Colonic mucosa (tissue), 4 donors: Measurements from ENCODE around the gene PUM1. TPM values are rescaled to one million over a fixed set of nuclear protein-coding genes. Genes with fewer than 3 reads are reported as not detected.

Source experiments
- DNase-seq: peaks from one replicate; pipeline ENCODE4 v3.0.0-alpha.2; 2020
- H3K27ac ChIP-seq: fragments of 200-600 bp; one replicate; pipeline ENCODE4 v1.8.0; 2021
- H3K27me3 ChIP-seq: fragments of 200-600 bp; one replicate; pipeline ENCODE4 v1.8.0; 2021
- H3K36me3 ChIP-seq: fragments of 200-600 bp; one replicate; pipeline ENCODE4 v1.8.0; 2021
- H3K4me1 ChIP-seq: fragments of 200-600 bp; one replicate; pipeline ENCODE4 v1.8.0; 2021; ENCODE audit warnings: mild to moderate bottlenecking
- H3K4me3 ChIP-seq: fragments of 200-600 bp; one replicate; pipeline ENCODE4 v1.8.0; 2021
- H3K9ac ChIP-seq, 2 donors: one replicate each; pipeline ENCODE4 v1.7.0; 2013; ENCODE audit warnings: control low read depth in 2 of 2, low read depth in 2 of 2, low read length in 2 of 2
- H3K9me3 ChIP-seq: fragments of 200-600 bp; one replicate; pipeline ENCODE4 v1.8.0; 2021
- CTCF ChIP-seq: fragments of 200-600 bp; IDR thresholded peaks from one replicate; pipeline ENCODE4 v1.8.0; 2022; ENCODE audit warnings: antibody characterized with exemption, mild to moderate bottlenecking
- intact Hi-C: fragments of 100-400 bp; cut with DNase I; formaldehyde crosslinking; loops from one replicate; pipeline ENCODE4 v1.14.1; 2022
- total RNA-seq, 2 donors: library from RNA; stranded (reverse); fragmentation: NEBNext Ultra II Directional in 1 of 2; extraction: Animal tissue kit (Norgen Biotek cat#: 25700) in 1 of 2; gene quantifications; one replicate each; pipeline ENCODE4 v1.2.1, GENCODE V29; 2021
- donor health status: healthy.
- donor health status: DM: no; HTN: no; CAD: no.
- donor health status: DM: no; HTN: no; CAD: no.

PUM1 gene
- total RNA-seq, 2 donors from 2014 or later, result 119 to 124 TPM

- Histone ChIP-seq H3K27ac (no peak overlapping the region), H3K9me3 (no peaks in the 10 kb centered on the region), H3K9ac (no peak overlapping the region), H3K4me3 (no peak overlapping the region), H3K27me3 (no peaks in the 10 kb centered on the region), H3K4me1 (no peaks in the 10 kb centered on the region), H3K36me3 (no peaks in the 10 kb centered on the region)
- intact Hi-C loops, result no loop called here
- no peak for DNase-seq
- no peak for TF ChIP-seq CTCF
These were observed 6.8 kb upstream of the PUM1 start for GRCh38 chr1:31072304-31072746.

- no peaks in the 10 kb centered on the region for H3K27me3 ChIP-seq
- intact Hi-C loops, result no loop called here
- no peak for DNase-seq
- H3K9me3 ChIP-seq, result no peaks in the 10 kb centered on the region
- no peak overlapping the region for H3K27ac ChIP-seq
- no peak overlapping the region for H3K4me3 ChIP-seq
- no peaks in the 10 kb centered on the region for H3K36me3 ChIP-seq
- no peak for TF ChIP-seq CTCF
- no peaks in the 10 kb centered on the region for H3K4me1 ChIP-seq
- H3K9ac ChIP-seq, result no peak overlapping the region
These were observed 3.9 kb upstream of the PUM1 start for GRCh38 chr1:31069392-31069791.

- Histone ChIP-seq H3K36me3 (no peaks in the 10 kb centered on the region), H3K27ac (peak overlapping the region; percentile 82), H3K27me3 (no peaks in the 10 kb centered on the region), H3K4me1 (peaks cover 11% of the 10 kb centered on the region), H3K9ac (peak overlapping the region; percentile 92 to 98), H3K4me3 (peak overlapping the region; percentile 44), H3K9me3 (no peaks in the 10 kb centered on the region)
- DNase-seq, result peak; percentile 49
- no peak for TF ChIP-seq CTCF
- intact Hi-C loops, result no loop called here
These were observed 703 bp downstream of the PUM1 start for GRCh38 chr1:31064718-31065309.

- H3K36me3 ChIP-seq, result no peaks in the 10 kb centered on the region
- H3K27me3 ChIP-seq, result no peaks in the 10 kb centered on the region
- peaks cover 11% of the 10 kb centered on the region for H3K4me1 ChIP-seq
- TF ChIP-seq CTCF, result no peak
- DNase-seq, result no peak
- peak overlapping the region; percentile 82 for H3K27ac ChIP-seq
- intact Hi-C loops, result no loop called here
- H3K4me3 ChIP-seq, result peak overlapping the region; percentile 44
- peak overlapping the region; percentile 92 to 98 for H3K9ac ChIP-seq
- no peaks in the 10 kb centered on the region for H3K9me3 ChIP-seq
These were observed 1.3 kb downstream of the PUM1 start for GRCh38 chr1:31064111-31064717.

- Histone ChIP-seq H3K27ac (peak overlapping the region; percentile 82), H3K4me3 (peak overlapping the region; percentile 44), H3K36me3 (no peaks in the 10 kb centered on the region), H3K4me1 (peaks cover 11% of the 10 kb centered on the region), H3K9ac (peak overlapping the region; percentile 45 to 98), H3K27me3 (no peaks in the 10 kb centered on the region), H3K9me3 (no peaks in the 10 kb centered on the region)
- TF ChIP-seq CTCF, result no peak
- intact Hi-C loops, result no loop called here
- no peak for DNase-seq
These were observed 1.9 kb downstream of the PUM1 start for GRCh38 chr1:31063631-31064030.
